WTC11 (cell line): Measurements from ENCODE around the gene ASB1.

Experiments
- CBFB ChIP-seq: sonication (generic); formaldehyde crosslinking; IDR thresholded peaks from 2 replicates; pipeline ENCODE4 v1.8.1; 2022; ENCODE audit warnings: mild to moderate bottlenecking, low read depth, missing genetic modification reagents
- E2F5 ChIP-seq: sonication (generic); formaldehyde crosslinking; IDR thresholded peaks from 2 replicates; pipeline ENCODE4 v1.8.1; 2022; ENCODE audit warnings: mild to moderate bottlenecking, moderate library complexity, missing genetic modification reagents
- KAT7 ChIP-seq: sonication (generic); formaldehyde crosslinking; IDR thresholded peaks from 2 replicates; pipeline ENCODE4 v1.8.1; 2023; ENCODE audit warnings: missing genetic modification reagents, mild to moderate bottlenecking, borderline replicate concordance
- MAX ChIP-seq: sonication (generic); formaldehyde crosslinking; IDR thresholded peaks from 2 replicates; pipeline ENCODE4 v1.8.0; 2022; ENCODE audit warnings: mild to moderate bottlenecking, missing genetic modification reagents
- NR3C1 ChIP-seq: sonication (generic); formaldehyde crosslinking; conservative IDR thresholded peaks from 2 replicates; pipeline ENCODE4 v1.8.1; 2023; ENCODE audit warnings: low read depth, mild to moderate bottlenecking, missing genetic modification reagents
- SMAD3 ChIP-seq: sonication (generic); formaldehyde crosslinking; IDR thresholded peaks from 2 replicates; pipeline ENCODE4 v1.8.0; 2022; ENCODE audit warnings: missing genetic modification reagents, mild to moderate bottlenecking, borderline replicate concordance
- ZNF121 ChIP-seq: sonication (generic); formaldehyde crosslinking; IDR thresholded peaks from 2 replicates; pipeline ENCODE4 v1.8.0; 2023; ENCODE audit warnings: missing genetic modification reagents
- TF ChIP-seq, protein P1 (sequence below): fragments of 200-600 bp; IDR thresholded peaks from 2 replicates; pipeline ENCODE4 v1.8.0; 2022; ENCODE audit warnings: antibody characterized with exemption

GRCh38 chr2:238466243-238466756 is 39.6 kb downstream of the ASB1 start:
- TF ChIP-seq SMAD3 = no peak
- TF ChIP-seq, protein P1, sequence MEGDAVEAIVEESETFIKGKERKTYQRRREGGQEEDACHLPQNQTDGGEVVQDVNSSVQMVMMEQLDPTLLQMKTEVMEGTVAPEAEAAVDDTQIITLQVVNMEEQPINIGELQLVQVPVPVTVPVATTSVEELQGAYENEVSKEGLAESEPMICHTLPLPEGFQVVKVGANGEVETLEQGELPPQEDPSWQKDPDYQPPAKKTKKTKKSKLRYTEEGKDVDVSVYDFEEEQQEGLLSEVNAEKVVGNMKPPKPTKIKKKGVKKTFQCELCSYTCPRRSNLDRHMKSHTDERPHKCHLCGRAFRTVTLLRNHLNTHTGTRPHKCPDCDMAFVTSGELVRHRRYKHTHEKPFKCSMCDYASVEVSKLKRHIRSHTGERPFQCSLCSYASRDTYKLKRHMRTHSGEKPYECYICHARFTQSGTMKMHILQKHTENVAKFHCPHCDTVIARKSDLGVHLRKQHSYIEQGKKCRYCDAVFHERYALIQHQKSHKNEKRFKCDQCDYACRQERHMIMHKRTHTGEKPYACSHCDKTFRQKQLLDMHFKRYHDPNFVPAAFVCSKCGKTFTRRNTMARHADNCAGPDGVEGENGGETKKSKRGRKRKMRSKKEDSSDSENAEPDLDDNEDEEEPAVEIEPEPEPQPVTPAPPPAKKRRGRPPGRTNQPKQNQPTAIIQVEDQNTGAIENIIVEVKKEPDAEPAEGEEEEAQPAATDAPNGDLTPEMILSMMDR = no peak
- TF ChIP-seq MAX (CRISPR knock-in tag) = no peak
- no peak for TF ChIP-seq E2F5 (CRISPR knock-in tag)
- TF ChIP-seq NR3C1 (CRISPR knock-in tag) = no peak
- no peak for TF ChIP-seq KAT7 (CRISPR knock-in tag)
- TF ChIP-seq CBFB = no peak
- TF ChIP-seq ZNF121 = no peak
